HG02588 (cell line): Measurements from ENCODE around the gene ZBTB42.

Source experiments
- ATAC-seq: cut with Tn5 transposase; IDR thresholded peaks from one replicate; pipeline ENCODE4 v1.9.1; 2021; ENCODE audit warnings: mild to moderate bottlenecking, moderate library complexity; ENCODE audit not compliant: unreplicated experiment

The ZBTB42 gene

GRCh38 chr14:104800771-104801519 lies at the start of gene ZBTB42:
TSS of gene ZBTB42 (plus strand) at chr14:104801101. CDS start at chr14:104801198, 97 bp downstream.
- ATAC-seq, result peak; percentile 33

GRCh38 chr14:104751539-104752422 lies 49.1 kb upstream of the ZBTB42 start:
- no peak for ATAC-seq

- ATAC-seq, result peak; percentile 3
Measured at GRCh38 chr14:104752423-104752734, 48.5 kb upstream of the ZBTB42 start.

- ATAC-seq, result peak; percentile 84
Measured at GRCh38 chr14:104752735-104753527, 48.0 kb upstream of the ZBTB42 start, which contains the start of gene SIVA1. TSS of gene SIVA1 (plus strand) at chr14:104753147. CDS start at chr14:104753202, 55 bp downstream.

GRCh38 chr14:104753528-104754212 lies 47.2 kb upstream of the ZBTB42 start:
- no peak for ATAC-seq

GRCh38 chr14:104754213-104754851 lies 46.6 kb upstream of the ZBTB42 start:
- no peak for ATAC-seq

- no peak for ATAC-seq
Measured at GRCh38 chr14:104755621-104756020, 45.3 kb upstream of the ZBTB42 start.

GRCh38 chr14:104756477-104757237 lies 44.2 kb upstream of the ZBTB42 start:
- no peak for ATAC-seq

GRCh38 chr14:104757238-104757585 lies 43.7 kb upstream of the ZBTB42 start:
- no peak for ATAC-seq

GRCh38 chr14:104757681-104758392 lies 43.1 kb upstream of the ZBTB42 start:
- no peak for ATAC-seq

- no peak for ATAC-seq
Measured at GRCh38 chr14:104758981-104759969, 41.6 kb upstream of the ZBTB42 start.

- ATAC-seq, result no peak
Measured at GRCh38 chr14:104765517-104765916, 35.4 kb upstream of the ZBTB42 start.

GRCh38 chr14:104766256-104766862 lies 34.5 kb upstream of the ZBTB42 start:
- no peak for ATAC-seq

- ATAC-seq, result no peak
Measured at GRCh38 chr14:104766863-104767633, 33.9 kb upstream of the ZBTB42 start.

GRCh38 chr14:104767634-104767918 lies 33.3 kb upstream of the ZBTB42 start:
- no peak for ATAC-seq

- ATAC-seq, result peak; percentile 66
Measured at GRCh38 chr14:104768437-104769323, 32.2 kb upstream of the ZBTB42 start.
